ENCODE data around the gene MBD4. TPM values are rescaled to one million over a fixed set of nuclear protein-coding genes. Genes with fewer than 3 reads are reported as not detected.

MBD4 gene
- total and polyA plus RNA-seq, 2 of the 4 experiments (the other 2 are of a cell fraction), result 13.8 to 15.0 TPM

DNA sequence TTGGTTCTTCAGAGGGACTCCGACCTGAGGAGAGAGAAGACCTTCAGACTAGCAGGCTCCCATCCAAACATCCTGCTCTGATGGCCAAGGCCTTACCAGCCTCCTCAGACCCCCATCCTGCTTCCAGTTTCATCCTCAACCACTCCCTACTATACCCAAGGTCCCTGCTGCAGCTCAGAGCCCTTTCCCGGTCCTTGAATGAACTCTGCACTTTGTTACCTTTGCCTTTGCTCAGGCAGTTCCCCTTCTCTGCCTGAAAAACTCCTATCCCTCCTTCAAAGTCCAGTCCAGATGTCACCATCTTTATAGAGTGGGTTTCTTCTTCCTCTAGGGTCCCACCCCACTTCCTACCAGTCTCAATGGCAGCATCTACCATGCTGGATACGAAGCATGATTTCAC is 24.4 kb downstream of the MBD4 start:
- H3K27me3 ChIP-seq (ENCODE audit: control insufficient read depth, insufficient read depth, low read length), result no peaks in the 10 kb centered on the region
- no peaks in the 10 kb centered on the region for H3K36me3 ChIP-seq (ENCODE audit: control insufficient read depth, insufficient read depth, low read length)
- ChIA-PET POLR2A (ENCODE audit: unreplicated experiment) (interaction anchor here (0.6 kb wide), 1 partner anchor 23 kb away, joined by 3 read pairs; no protein-coding TSS in a partner anchor), CTCF (interaction anchor here (0.9 to 1.0 kb wide), 2 partner anchors 15 to 32 kb away, joined by 3 read pairs; no protein-coding TSS in a partner anchor)
- peak overlapping the region; percentile 94 for H2BK5ac ChIP-seq (ENCODE audit: low read depth, low read length, poor library complexity, severe bottlenecking)
- dilution Hi-C loops (cut with HindIII; ENCODE audit: low sequenced_read_pairs, unreplicated experiment), result no loop called here
- TF ChIP-seq RFX5 (IDR thresholded peaks at IDR 0.05; ENCODE audit: low read depth, low read length) (no peak), MAZ (IDR thresholded peaks at IDR 0.05; ENCODE audit: borderline replicate concordance, low read depth, low read length) (no peak), MAFK (IDR thresholded peaks at IDR 0.05; ENCODE audit: low read depth, low read length) (no peak), CHD1 (IDR thresholded peaks at IDR 0.05; ENCODE audit: low read depth, low read length) (no peak)
- H3K27ac ChIP-seq (ENCODE audit: insufficient read depth, low read length), result peak overlapping the region; percentile 10; the same call in 1 of the 2 replicates
- no peak for DNase-seq
- H4K8ac ChIP-seq (ENCODE audit: low read depth in 2 of 2, low read length in 2 of 2), result peak overlapping the region in 1 of 2 experiments; percentile 9; a peak in 1 of 4 replicates
- H3K9ac ChIP-seq (ENCODE audit: low read depth, low read length), result no peak overlapping the region
- intact Hi-C loops (cut with micrococcal nuclease), result no loop called here
- H3K56ac ChIP-seq (ENCODE audit: extremely low read depth, insufficient read depth, low read length), result no peak overlapping the region
- H2AK9ac ChIP-seq (replicated peaks; ENCODE audit: low read depth, low read length, poor library complexity), result peak overlapping the region; percentile 42
- peak overlapping the region; percentile 82 for H3K18ac ChIP-seq (ENCODE audit: low read depth, low read length)
- H3K79me1 ChIP-seq (ENCODE audit: low read depth in 1 of 2, low read length in 2 of 2), result peaks cover 0 to 8% of the 10 kb centered on the region in 2 experiments; a peak in 1 of 4 replicates
- peaks cover 40% of the 10 kb centered on the region for H3K9me1 ChIP-seq (ENCODE audit: insufficient read depth, low read length)
- H2BK20ac ChIP-seq (ENCODE audit: low read depth, low read length), result peak overlapping the region; percentile 97
- H4K5ac ChIP-seq (ENCODE audit: low read depth, low read length), result peak overlapping the region; percentile 59; the same call in 1 of the 2 replicates
- peak overlapping the region; percentile 75; the same call in 2 of the 3 replicates for H2BK15ac ChIP-seq (ENCODE audit: low read depth, low read length)
- no peak overlapping the region for H3K23ac ChIP-seq (ENCODE audit: low read depth, low read length)
- no TSS peak for BruUV-seq (replicated peaks)
- in situ Hi-C loops (cut with MboI; ENCODE audit: low sequenced_read_pairs), result no loop called here
- peak overlapping the region; percentile 89 for H3K4ac ChIP-seq (ENCODE audit: low read depth, low read length)
- H3K4me3 ChIP-seq (ENCODE audit: insufficient read depth, low read depth, low read length), result no peak overlapping the region
- peak overlapping the region; percentile 83 for H3K14ac ChIP-seq (replicated peaks; ENCODE audit: low read depth, low read length)
- peaks cover 11% of the 10 kb centered on the region for H4K20me1 ChIP-seq (ENCODE audit: insufficient read depth, low read length)
- WGBS, 2 experiments (ENCODE audit: extremely low coverage in 2 of 2, insufficient read length in 1 of 2), result no CpG with 5 or more reads among the region's 3 CpGs
- H2AFZ ChIP-seq (replicated peaks; ENCODE audit: low read length, poor library complexity), result peak overlapping the region; percentile 1
- peak overlapping the region; percentile 99; the same call in 1 of the 2 replicates for H2AK5ac ChIP-seq (ENCODE audit: low read depth, low read length)
- no peaks in the 10 kb centered on the region for H3K9me3 ChIP-seq (ENCODE audit: control insufficient read depth, insufficient read depth, low read length)
- H3K4me1 ChIP-seq (ENCODE audit: control insufficient read depth, insufficient read depth, low read length), result peaks cover 28% of the 10 kb centered on the region
- peak overlapping the region; percentile 95 for H2BK120ac ChIP-seq (ENCODE audit: low read depth, low read length)
- no peak for ATAC-seq (ENCODE audit: low read depth)
- H3K4me2 ChIP-seq (ENCODE audit: low read depth, low read length), result no peak overlapping the region
- H4K91ac ChIP-seq (ENCODE audit: insufficient read depth, low read depth, low read length), result peak overlapping the region; percentile 74

All from IMR-90 (cell line).